Measurements from ENCODE around the gene DST. TPM values are rescaled to one million over a fixed set of nuclear protein-coding genes. Genes with fewer than 3 reads are reported as not detected.

DST gene
- total RNA-seq, 1 experiment from 2014 or later: 144 TPM

- POLR2A ChIA-PET: no interaction called here
- RAD21 ChIA-PET (ENCODE audit: low non-redundant PET in 1 of 2, low total read pairs in 2 of 2, uncharacterized antibody in 2 of 2, unreplicated experiment in 2 of 2): no interaction called here
- H3K9ac ChIP-seq (ENCODE audit: low read length): no peak overlapping the region
- TF ChIP-seq CEBPB (IDR thresholded peaks at IDR 0.05; ENCODE audit: low read depth) (no peak), POLR2AphosphoS5 (IDR thresholded peaks at IDR 0.05; ENCODE audit: low read depth, low read length) (no peak), SRF (IDR thresholded peaks at IDR 0.05; ENCODE audit: low read depth) (no peak), ATF3 (IDR thresholded peaks at IDR 0.05) (no peak), ZFX (IDR thresholded peaks at IDR 0.05) (no peak), EGR1 (IDR thresholded peaks at IDR 0.05; ENCODE audit: low read depth) (no peak), RAD21 (IDR thresholded peaks at IDR 0.05; ENCODE audit: low read depth) (no peak), SP1 (IDR thresholded peaks at IDR 0.05; ENCODE audit: low read depth) (no peak), EZH2phosphoT487 (IDR thresholded peaks at IDR 0.05; ENCODE audit: borderline replicate concordance) (no peak), JUND (IDR thresholded peaks at IDR 0.05) (no peak), YY1 (IDR thresholded peaks at IDR 0.05; ENCODE audit: extremely low read depth, insufficient replicate concordance, low read depth, low read length) (no peak), CBX3 (IDR thresholded peaks at IDR 0.05; ENCODE audit: low read depth) (no peak), POLR2A (IDR thresholded peaks at IDR 0.05; ENCODE audit: borderline replicate concordance, extremely low read depth, insufficient read depth, insufficient read length) (no peak), EZH2 (IDR thresholded peaks at IDR 0.05) (no peak)
- TF ChIP-seq, protein P1, sequence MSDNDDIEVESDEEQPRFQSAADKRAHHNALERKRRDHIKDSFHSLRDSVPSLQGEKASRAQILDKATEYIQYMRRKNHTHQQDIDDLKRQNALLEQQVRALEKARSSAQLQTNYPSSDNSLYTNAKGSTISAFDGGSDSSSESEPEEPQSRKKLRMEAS (IDR thresholded peaks at IDR 0.05): no peak
- TF ChIP-seq, protein P2, sequence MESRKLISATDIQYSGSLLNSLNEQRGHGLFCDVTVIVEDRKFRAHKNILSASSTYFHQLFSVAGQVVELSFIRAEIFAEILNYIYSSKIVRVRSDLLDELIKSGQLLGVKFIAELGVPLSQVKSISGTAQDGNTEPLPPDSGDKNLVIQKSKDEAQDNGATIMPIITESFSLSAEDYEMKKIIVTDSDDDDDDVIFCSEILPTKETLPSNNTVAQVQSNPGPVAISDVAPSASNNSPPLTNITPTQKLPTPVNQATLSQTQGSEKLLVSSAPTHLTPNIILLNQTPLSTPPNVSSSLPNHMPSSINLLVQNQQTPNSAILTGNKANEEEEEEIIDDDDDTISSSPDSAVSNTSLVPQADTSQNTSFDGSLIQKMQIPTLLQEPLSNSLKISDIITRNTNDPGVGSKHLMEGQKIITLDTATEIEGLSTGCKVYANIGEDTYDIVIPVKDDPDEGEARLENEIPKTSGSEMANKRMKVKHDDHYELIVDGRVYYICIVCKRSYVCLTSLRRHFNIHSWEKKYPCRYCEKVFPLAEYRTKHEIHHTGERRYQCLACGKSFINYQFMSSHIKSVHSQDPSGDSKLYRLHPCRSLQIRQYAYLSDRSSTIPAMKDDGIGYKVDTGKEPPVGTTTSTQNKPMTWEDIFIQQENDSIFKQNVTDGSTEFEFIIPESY (IDR thresholded peaks at IDR 0.05; ENCODE audit: extremely low read depth, insufficient replicate concordance, low read length): no peak
- TF ChIP-seq, protein P3, sequence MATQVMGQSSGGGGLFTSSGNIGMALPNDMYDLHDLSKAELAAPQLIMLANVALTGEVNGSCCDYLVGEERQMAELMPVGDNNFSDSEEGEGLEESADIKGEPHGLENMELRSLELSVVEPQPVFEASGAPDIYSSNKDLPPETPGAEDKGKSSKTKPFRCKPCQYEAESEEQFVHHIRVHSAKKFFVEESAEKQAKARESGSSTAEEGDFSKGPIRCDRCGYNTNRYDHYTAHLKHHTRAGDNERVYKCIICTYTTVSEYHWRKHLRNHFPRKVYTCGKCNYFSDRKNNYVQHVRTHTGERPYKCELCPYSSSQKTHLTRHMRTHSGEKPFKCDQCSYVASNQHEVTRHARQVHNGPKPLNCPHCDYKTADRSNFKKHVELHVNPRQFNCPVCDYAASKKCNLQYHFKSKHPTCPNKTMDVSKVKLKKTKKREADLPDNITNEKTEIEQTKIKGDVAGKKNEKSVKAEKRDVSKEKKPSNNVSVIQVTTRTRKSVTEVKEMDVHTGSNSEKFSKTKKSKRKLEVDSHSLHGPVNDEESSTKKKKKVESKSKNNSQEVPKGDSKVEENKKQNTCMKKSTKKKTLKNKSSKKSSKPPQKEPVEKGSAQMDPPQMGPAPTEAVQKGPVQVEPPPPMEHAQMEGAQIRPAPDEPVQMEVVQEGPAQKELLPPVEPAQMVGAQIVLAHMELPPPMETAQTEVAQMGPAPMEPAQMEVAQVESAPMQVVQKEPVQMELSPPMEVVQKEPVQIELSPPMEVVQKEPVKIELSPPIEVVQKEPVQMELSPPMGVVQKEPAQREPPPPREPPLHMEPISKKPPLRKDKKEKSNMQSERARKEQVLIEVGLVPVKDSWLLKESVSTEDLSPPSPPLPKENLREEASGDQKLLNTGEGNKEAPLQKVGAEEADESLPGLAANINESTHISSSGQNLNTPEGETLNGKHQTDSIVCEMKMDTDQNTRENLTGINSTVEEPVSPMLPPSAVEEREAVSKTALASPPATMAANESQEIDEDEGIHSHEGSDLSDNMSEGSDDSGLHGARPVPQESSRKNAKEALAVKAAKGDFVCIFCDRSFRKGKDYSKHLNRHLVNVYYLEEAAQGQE (IDR thresholded peaks at IDR 0.05; ENCODE audit: low read depth): no peak
- TF ChIP-seq, protein P4, sequence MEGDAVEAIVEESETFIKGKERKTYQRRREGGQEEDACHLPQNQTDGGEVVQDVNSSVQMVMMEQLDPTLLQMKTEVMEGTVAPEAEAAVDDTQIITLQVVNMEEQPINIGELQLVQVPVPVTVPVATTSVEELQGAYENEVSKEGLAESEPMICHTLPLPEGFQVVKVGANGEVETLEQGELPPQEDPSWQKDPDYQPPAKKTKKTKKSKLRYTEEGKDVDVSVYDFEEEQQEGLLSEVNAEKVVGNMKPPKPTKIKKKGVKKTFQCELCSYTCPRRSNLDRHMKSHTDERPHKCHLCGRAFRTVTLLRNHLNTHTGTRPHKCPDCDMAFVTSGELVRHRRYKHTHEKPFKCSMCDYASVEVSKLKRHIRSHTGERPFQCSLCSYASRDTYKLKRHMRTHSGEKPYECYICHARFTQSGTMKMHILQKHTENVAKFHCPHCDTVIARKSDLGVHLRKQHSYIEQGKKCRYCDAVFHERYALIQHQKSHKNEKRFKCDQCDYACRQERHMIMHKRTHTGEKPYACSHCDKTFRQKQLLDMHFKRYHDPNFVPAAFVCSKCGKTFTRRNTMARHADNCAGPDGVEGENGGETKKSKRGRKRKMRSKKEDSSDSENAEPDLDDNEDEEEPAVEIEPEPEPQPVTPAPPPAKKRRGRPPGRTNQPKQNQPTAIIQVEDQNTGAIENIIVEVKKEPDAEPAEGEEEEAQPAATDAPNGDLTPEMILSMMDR (IDR thresholded peaks at IDR 0.05 in 2 of 3, conservative IDR thresholded peaks at IDR 0.05 in 1 of 3; ENCODE audit: borderline replicate concordance in 1 of 3, insufficient read depth in 1 of 3, low read depth in 2 of 3, low read length in 2 of 3): no peak
- CTCF ChIA-PET: no interaction called here
- H3K4me1 ChIP-seq (ENCODE audit: control insufficient read depth in 1 of 2, insufficient read depth in 2 of 2, low read length in 2 of 2): no peaks in the 10 kb centered on the region
- ATAC-seq: no peak
- H3K27me3 ChIP-seq (ENCODE audit: insufficient read depth, low read length): no peaks in the 10 kb centered on the region
- intact Hi-C loops (cut with micrococcal nuclease): no loop called here
- H2AFZ ChIP-seq (ENCODE audit: low read depth, low read length, poor library complexity, severe bottlenecking): no peak overlapping the region
- H3K9me3 ChIP-seq (ENCODE audit: control insufficient read depth in 1 of 2, insufficient read depth in 1 of 2, low read depth in 1 of 2, low read length in 2 of 2): no peaks in the 10 kb centered on the region
- BruUV-seq (replicated peaks): no TSS peak
- no peaks in the 10 kb centered on the region for H3K9me2 ChIP-seq (ENCODE audit: insufficient read depth)
- H3K27ac ChIP-seq (ENCODE audit: low read depth, low read length): no peak overlapping the region
- no peaks in the 10 kb centered on the region for H4K20me1 ChIP-seq (ENCODE audit: insufficient read depth)
- H3K79me2 ChIP-seq (ENCODE audit: insufficient read depth, low read length): no peaks in the 10 kb centered on the region
- H3K4me2 ChIP-seq (ENCODE audit: low read length): no peak overlapping the region
- H3K36me3 ChIP-seq (ENCODE audit: control insufficient read depth in 1 of 2, insufficient read depth in 2 of 2, low read length in 2 of 2): no peaks in the 10 kb centered on the region
- no peak for DNase-seq (ENCODE audit: low read depth, low spot score)
- H3K4me3 ChIP-seq (replicated peaks in 1 of 2; ENCODE audit: low read depth in 1 of 2, low read length in 2 of 2): no peak overlapping the region
These were observed 218.6 kb downstream of the DST start for GRCh38 chr6:56424064-56424463.
